Pancreas (tissue), 10 donors: ENCODE measurements around the gene TMEM158. TPM values are rescaled to one million over a fixed set of nuclear protein-coding genes. Genes with fewer than 3 reads are reported as not detected.
A peak's percentile ranks its signal among the peaks of the same experiment; 100 is the strongest.

Experiments used
- ATAC-seq, 4 donors: fragments of 200-7000 bp; cut with Tn5 transposase; one replicate each; pipeline versions ENCODE4 v1.8.0 to v1.9.1; 2020; ENCODE audit warnings: mild to moderate bottlenecking in 4 of 4, moderate library complexity in 4 of 4
- DNase-seq, 6 donors: peaks; one replicate each; pipeline ENCODE4 v3.0.0-alpha.2; 2020
- FAIRE-seq: peaks from 2 replicates; lab custom pipeline; 2012; peaks lifted over from hg19 to GRCh38; lab: Jason Lieb, UNC
- H3K27ac ChIP-seq, 4 donors: fragments of 200-600 bp; sonication (generic); 1 replicate in 3 of 4; 2 replicates in 1 of 4; pipeline versions ENCODE4 v1.5.0 to v1.8.0; 2020
- H3K27me3 ChIP-seq, 4 donors: fragments of 200-600 bp; one replicate each; pipeline ENCODE4 v1.8.0; 2021
- H3K36me3 ChIP-seq, 3 donors: fragments of 200-600 bp; sonication (generic) in 1 of 3; one replicate each; pipeline versions ENCODE4 v1.5.0 to v1.8.0; 2020 to 2021
- H3K4me1 ChIP-seq, 3 donors: fragments of 200-600 bp; one replicate each; pipeline ENCODE4 v1.8.0; 2021
- H3K4me3 ChIP-seq, 4 donors: fragments of 200-600 bp; sonication (generic) in 2 of 4; one replicate each; pipeline versions ENCODE4 v1.5.0 to v1.8.0; 2020 to 2021
- H3K9me3 ChIP-seq, 4 donors: fragments of 200-600 bp; one replicate each; pipeline ENCODE4 v1.8.0; 2021
- WGBS, 2 donors: extraction: QIAGEN DNeasy Blood & Tissue Kit; methylation state at CpG; one replicate each; pipeline ENCODE4 v1.1.7; 2013; 5-methylcytosine and 5-hydroxymethylcytosine counted together
- intact Hi-C, 3 donors: fragments of 100-400 bp; cut with DNase I; formaldehyde crosslinking; loops; one replicate each; pipeline versions ENCODE4 v1.11.1 to v1.14.2; 2022
- polyA plus RNA-seq, 2 donors: library from polyadenylated mRNA; stranded (reverse); fragments of 200-250 nt; gene quantifications; one replicate each; pipeline ENCODE4 v1.2.3, GENCODE V29; 2013
- total RNA-seq, 6 donors: library from RNA; stranded (reverse); fragmentation: NEBNext Ultra II Directional in 4 of 6; extraction: Animal tissue kit (Norgen Biotek cat#: 25700) in 4 of 6; gene quantifications; one replicate each; pipeline versions ENCODE4 v1.2.1 to v1.2.4, GENCODE V29; 2021 to 2023
- TF ChIP-seq, protein P1 (sequence below), 4 donors: fragments of 200-600 bp; sonication (generic) in 3 of 4; IDR thresholded peaks; one replicate each; pipeline versions ENCODE4 v1.5.0 to v1.8.0; 2021; ENCODE audit warnings: antibody characterized with exemption in 4 of 4
- donor health status: healthy with polysubstance abuse.
- donor health status: DM: no; HTN: no; CAD: no; lungs with moderate emphysema.
- donor health status: DM: no; HTN: no; CAD: no.
- donor health status: control.
- donor health status: control.
- donor health status: Bipolar disorder and iron deficiency.
- donor health status: DM: yes; HTN: yes; CAD: no.
- donor health status: DM: no; HTN: no; CAD: no.
- donor health status: DM: no; HTN: no; CAD: no.
- donor health status: DM: yes; HTN: yes; CAD: no.

The TMEM158 gene
- total and polyA plus RNA-seq, 8 donors = 1.3 to 5.4 (median 2.3) TPM

DNA sequence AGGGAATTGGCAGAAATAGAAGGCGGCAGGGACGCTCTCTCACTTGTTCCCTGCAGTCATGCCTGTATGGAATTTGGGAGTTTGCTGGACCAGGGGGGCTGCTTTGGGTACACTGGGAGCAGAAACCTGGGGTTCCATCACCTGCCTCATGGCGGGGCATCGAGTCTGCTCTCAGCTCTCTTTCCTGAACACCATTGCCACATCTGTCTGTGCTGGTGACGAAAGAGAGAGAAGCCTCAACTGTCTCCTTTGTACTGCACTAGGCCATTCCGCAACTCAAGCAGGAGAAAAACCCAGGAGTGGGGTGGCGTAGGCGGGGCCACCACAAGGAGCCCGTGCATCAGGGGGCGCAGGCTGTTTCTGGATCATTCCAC lies 14.0 kb downstream of the TMEM158 start:
- WGBS, 2 donors = 71 to 81% methylated on average over 10 of the region's 10 CpGs
- H3K27ac ChIP-seq = no peak overlapping the region
- no peaks in the 10 kb centered on the region for H3K4me1 ChIP-seq
- no peaks in the 10 kb centered on the region for H3K36me3 ChIP-seq
- H3K9me3 ChIP-seq = no peaks in the 10 kb centered on the region
- intact Hi-C loops = loop anchor here in 1 of 3 donors (5.0 kb wide), 1 partner anchor 175 kb away; no protein-coding TSS in a partner anchor
- no peak overlapping the region for H3K4me3 ChIP-seq
- FAIRE-seq (no peak), ATAC-seq (no peak), DNase-seq (no peak)
- H3K27me3 ChIP-seq = no peaks in the 10 kb centered on the region
- TF ChIP-seq, protein P1, sequence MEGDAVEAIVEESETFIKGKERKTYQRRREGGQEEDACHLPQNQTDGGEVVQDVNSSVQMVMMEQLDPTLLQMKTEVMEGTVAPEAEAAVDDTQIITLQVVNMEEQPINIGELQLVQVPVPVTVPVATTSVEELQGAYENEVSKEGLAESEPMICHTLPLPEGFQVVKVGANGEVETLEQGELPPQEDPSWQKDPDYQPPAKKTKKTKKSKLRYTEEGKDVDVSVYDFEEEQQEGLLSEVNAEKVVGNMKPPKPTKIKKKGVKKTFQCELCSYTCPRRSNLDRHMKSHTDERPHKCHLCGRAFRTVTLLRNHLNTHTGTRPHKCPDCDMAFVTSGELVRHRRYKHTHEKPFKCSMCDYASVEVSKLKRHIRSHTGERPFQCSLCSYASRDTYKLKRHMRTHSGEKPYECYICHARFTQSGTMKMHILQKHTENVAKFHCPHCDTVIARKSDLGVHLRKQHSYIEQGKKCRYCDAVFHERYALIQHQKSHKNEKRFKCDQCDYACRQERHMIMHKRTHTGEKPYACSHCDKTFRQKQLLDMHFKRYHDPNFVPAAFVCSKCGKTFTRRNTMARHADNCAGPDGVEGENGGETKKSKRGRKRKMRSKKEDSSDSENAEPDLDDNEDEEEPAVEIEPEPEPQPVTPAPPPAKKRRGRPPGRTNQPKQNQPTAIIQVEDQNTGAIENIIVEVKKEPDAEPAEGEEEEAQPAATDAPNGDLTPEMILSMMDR (IDR thresholded peaks at IDR 0.05) = no peak

DNA sequence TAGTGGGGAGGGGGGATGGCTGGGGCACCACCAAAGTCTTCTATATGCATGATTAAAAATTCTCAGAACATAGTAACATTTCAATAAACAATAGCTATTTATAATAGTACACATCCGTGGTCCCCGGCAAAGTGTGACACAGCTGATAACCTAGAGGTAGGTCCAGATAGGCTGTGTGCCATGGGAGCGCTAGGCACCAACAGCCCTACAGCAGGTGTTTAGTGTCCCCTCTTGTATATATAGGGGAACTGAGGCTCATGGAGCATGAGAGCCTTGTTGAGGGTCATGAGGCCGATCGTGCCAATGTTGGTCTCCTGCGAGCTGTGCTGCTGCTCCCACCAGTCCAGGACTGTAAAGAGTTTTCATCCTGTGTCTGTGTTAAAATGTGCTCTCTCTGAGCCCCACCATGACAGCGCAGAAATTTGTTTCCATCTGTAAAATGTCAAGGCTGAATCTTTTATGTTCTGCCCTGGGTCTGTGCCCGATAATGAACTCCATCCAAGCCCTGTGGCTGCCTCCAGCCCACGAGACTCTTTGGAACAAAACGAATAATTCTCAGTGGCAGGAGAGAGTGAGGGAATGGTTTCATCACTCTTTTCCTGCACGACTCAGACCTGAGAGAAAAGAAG lies 14.5 kb downstream of the TMEM158 start:
- FAIRE-seq (no peak), DNase-seq (no peak), ATAC-seq (no peak)
- Histone ChIP-seq H3K36me3 (no peaks in the 10 kb centered on the region), H3K9me3 (no peaks in the 10 kb centered on the region), H3K4me3 (no peak overlapping the region), H3K27ac (no peak overlapping the region), H3K27me3 (no peaks in the 10 kb centered on the region), H3K4me1 (no peaks in the 10 kb centered on the region)
- WGBS, 2 donors = 43 to 53% methylated on average over 11 of the region's 11 CpGs
- intact Hi-C loops = loop anchor here in 1 of 3 donors (5.0 kb wide), 1 partner anchor 174 kb away; no protein-coding TSS in a partner anchor
- TF ChIP-seq, protein P1 (IDR thresholded peaks at IDR 0.05) = no peak

DNA sequence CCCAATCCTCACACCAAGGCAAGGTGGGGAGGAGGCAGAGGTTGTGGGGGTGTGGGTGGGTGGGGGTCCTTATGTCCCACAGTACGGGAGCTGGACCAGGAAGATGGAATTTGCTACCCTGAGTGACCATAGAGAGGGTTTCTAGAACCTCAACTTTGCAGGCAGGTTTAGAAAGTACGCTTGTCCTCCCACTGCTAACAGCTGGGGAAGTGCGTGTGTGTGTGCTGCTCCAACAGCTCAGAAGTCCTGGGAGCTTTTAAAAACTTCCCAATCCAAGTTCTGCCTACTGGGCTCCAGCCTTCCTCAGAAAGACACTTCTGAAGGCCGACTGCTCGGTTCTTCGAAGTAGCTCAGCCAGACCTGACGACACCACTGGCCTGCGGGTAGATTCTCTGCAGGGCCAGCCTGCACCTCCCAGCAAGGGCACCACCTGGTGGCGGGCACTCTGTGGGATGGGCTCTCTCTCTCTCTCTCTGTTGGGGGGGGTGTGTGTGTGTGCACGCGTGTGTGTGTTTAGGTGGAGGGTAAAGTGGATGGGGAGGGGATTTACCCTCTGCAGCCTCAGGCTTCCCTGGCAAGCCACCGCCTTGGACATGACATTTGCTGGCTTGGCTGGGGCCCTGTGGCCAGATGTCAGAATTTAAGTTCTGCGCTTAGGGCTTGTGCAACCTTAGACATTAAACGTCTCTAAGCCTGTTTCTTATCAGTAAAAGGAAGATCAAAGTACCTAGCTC lies 15.6 kb downstream of the TMEM158 start:
- Histone ChIP-seq H3K4me1 (no peaks in the 10 kb centered on the region), H3K9me3 (no peaks in the 10 kb centered on the region), H3K27me3 (no peaks in the 10 kb centered on the region), H3K27ac (no peak overlapping the region), H3K4me3 (no peak overlapping the region), H3K36me3 (no peaks in the 10 kb centered on the region)
- intact Hi-C loops = loop anchor here in 1 of 3 donors (5.0 kb wide), 1 partner anchor 173 kb away; no protein-coding TSS in a partner anchor
- peak; percentile 80 to 94 (median 88) for DNase-seq
- 10 to 21% methylated on average over 14 of the region's 14 CpGs for WGBS, 2 donors
- ATAC-seq = peak; percentile 99 to 100 (median 100)
- no peak for FAIRE-seq
- TF ChIP-seq, protein P1 (IDR thresholded peaks at IDR 0.05) = peak; percentile 43 to 70 (median 60)

DNA sequence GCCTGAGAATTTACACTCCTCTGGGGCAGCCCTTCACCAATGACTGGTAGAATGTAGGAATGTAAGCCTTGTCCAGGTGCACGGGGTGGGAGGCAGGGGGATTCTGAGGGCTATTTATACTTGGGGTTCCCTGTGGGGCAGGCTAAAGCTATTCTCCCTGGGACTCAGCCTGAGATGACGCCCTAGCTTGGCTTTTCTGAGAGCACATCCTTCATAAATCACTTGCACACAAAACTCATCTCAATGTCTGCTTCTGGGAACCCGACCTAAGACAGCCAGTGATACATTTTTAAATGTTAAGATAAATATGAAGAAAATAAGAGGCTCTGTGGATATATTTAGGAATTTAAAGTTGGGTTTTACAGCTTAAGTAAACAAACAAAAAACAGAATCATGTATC lies 16.6 kb downstream of the TMEM158 start:
- TF ChIP-seq, protein P1 (IDR thresholded peaks at IDR 0.05) = no peak
- H3K4me3 ChIP-seq = no peak overlapping the region
- H3K4me1 ChIP-seq = no peaks in the 10 kb centered on the region
- no peak overlapping the region for H3K27ac ChIP-seq
- ATAC-seq = no peak
- no peak for FAIRE-seq
- H3K36me3 ChIP-seq = no peaks in the 10 kb centered on the region
- intact Hi-C loops = loop anchor here in 1 of 3 donors (10.0 kb wide), 1 partner anchor 165 kb away; no protein-coding TSS in a partner anchor
- H3K27me3 ChIP-seq = no peaks in the 10 kb centered on the region
- DNase-seq = no peak
- H3K9me3 ChIP-seq = no peaks in the 10 kb centered on the region
- WGBS, 2 donors = 85% methylated on average over 3 of the region's 3 CpGs
